Measurements from ENCODE around the gene TBC1D3B.
"Not testable (repeated sequence)": the region's sequence is repeated elsewhere in the genome, so short reads cannot be mapped to it uniquely, and the experiment has no call there.

The TBC1D3B gene

GRCh38 chr17:36128411-36128978 is 47.9 kb downstream of the TBC1D3B start:
- H3K36me3 Mint-ChIP-seq, result peaks cover 2% of the 10 kb centered on the region
- H3K9me3 Mint-ChIP-seq, result no peaks in the 10 kb centered on the region
- H3K4me3 Mint-ChIP-seq, result no peak overlapping the region
- H3K4me1 Mint-ChIP-seq, result no peaks in the 10 kb centered on the region
- peaks cover 4% of the 10 kb centered on the region for H3K27me3 Mint-ChIP-seq
- no peak overlapping the region for H3K27ac Mint-ChIP-seq

- peaks cover 2% of the 10 kb centered on the region for H3K36me3 Mint-ChIP-seq
- H3K4me1 Mint-ChIP-seq, result no peaks in the 10 kb centered on the region
- H3K27me3 Mint-ChIP-seq, result peaks cover 4% of the 10 kb centered on the region
- H3K4me3 Mint-ChIP-seq, result no peak overlapping the region
- H3K9me3 Mint-ChIP-seq, result no peaks in the 10 kb centered on the region
- no peak overlapping the region for H3K27ac Mint-ChIP-seq
These were observed 48.5 kb downstream of the TBC1D3B start for GRCh38 chr17:36127911-36128310.

DNA sequence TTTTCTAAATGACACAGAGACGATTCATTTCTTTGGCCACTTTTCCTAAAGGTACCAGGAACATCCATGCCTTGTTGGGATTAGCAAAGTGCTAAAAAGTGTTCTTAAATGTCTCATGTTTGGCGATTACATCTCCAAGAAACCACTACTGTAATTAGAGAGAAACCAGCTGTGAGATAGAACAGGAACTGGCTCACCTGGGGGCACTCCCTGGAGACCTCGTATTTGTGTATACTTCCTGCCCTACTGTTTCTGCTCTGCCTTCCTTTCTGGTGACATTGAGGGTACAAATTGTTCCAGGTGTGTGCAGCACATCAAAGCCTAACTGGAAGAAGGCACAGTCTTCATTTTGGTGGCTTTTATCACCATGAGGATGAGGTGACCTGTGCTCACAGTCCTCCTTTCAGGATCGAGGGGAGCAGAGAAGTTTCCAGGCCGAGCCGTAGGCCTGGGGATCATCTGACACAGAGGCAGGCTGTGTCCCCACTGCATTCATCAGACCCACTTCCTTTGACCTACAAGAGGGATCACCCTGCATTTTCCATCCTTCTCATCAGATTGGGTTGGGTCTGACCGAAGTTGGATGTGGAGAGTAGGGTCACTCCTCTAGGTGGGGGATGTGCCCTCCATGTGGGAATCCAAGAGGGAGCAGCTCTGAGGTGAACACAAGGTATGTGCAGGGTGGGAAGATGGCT is 49.1 kb downstream of the TBC1D3B start:
- H3K36me3 Mint-ChIP-seq, result peaks cover 2% of the 10 kb centered on the region
- no peak overlapping the region for H3K27ac Mint-ChIP-seq
- peaks cover 2% of the 10 kb centered on the region for H3K27me3 Mint-ChIP-seq
- no peaks in the 10 kb centered on the region for H3K4me1 Mint-ChIP-seq
- H3K4me3 Mint-ChIP-seq, result no peak overlapping the region
- no peaks in the 10 kb centered on the region for H3K9me3 Mint-ChIP-seq

DNA sequence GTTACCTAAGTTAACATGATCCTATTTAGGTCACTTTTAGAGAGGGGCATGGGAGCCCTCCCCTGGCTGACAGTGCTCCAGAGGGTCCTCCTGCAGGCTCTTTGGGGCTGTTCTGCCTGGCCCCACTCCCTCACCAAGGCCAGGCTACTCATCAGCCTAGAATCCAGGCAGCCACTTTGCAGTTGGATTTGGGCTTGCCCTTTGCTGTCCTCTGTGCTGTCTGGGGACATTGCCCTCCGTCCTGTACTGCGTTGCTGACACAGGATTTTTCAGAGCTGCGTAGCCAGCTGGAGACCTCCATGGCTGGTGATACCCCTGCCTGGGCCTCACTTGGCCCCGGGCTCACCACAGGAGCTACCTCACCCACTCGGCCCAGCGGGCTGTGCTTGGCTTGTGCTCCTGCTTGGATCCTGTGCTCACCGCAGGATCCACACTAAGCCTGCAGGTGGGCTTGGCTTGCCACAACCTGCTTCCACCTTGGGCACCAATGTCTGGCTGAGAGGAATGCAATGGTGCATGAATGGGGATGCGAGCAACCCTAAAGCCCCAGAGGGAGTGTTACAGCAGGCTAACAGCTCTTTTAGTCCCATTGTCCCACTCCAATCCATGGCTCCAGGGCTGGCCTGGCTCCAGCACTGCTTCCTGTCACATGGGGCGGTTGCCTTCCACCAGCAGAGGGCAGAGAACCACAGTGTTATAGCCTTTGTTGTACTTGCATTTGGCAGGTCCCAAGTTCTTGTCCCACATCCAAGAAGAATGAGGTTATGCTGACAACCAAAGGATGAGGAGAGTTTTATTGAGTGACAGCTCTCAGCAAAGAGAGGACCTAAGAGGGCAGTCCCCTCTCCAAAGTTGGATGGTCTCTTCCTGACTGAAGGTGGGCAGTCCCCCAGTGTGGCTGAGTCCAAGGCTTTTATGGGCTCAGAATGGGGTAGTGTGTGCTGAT is 51.3 kb downstream of the TBC1D3B start:
- H3K27me3 Mint-ChIP-seq, result no peaks in the 10 kb centered on the region
- H3K4me1 Mint-ChIP-seq, result no peaks in the 10 kb centered on the region
- H3K9me3 Mint-ChIP-seq, result no peaks in the 10 kb centered on the region
- no peak overlapping the region for H3K4me3 Mint-ChIP-seq
- no peak overlapping the region for H3K27ac Mint-ChIP-seq
- peaks cover 2% of the 10 kb centered on the region for H3K36me3 Mint-ChIP-seq

DNA sequence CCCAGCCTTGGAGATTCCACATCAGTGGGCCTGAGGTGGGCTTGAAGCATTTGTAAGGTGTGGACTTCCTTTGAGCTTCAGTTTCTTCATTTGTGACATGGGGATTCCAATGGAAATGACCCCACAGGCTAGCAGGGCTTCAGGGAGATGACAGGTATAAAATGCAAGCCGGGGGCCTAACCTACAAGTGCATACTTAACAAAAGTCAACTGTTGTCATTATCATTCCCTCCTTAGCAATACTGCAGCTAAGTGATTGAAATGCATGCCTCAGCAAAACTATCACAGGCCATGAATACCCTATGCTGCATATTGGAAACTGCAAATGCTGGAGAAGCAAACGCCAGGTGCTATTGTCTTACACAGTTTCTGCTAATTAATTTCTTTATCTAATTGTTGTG is 53.0 kb downstream of the TBC1D3B start:
- H3K4me1 Mint-ChIP-seq, result no peaks in the 10 kb centered on the region
- peaks cover 2% of the 10 kb centered on the region for H3K36me3 Mint-ChIP-seq
- no peak overlapping the region for H3K4me3 Mint-ChIP-seq
- no peaks in the 10 kb centered on the region for H3K9me3 Mint-ChIP-seq
- no peaks in the 10 kb centered on the region for H3K27me3 Mint-ChIP-seq
- H3K27ac Mint-ChIP-seq, result no peak overlapping the region

DNA sequence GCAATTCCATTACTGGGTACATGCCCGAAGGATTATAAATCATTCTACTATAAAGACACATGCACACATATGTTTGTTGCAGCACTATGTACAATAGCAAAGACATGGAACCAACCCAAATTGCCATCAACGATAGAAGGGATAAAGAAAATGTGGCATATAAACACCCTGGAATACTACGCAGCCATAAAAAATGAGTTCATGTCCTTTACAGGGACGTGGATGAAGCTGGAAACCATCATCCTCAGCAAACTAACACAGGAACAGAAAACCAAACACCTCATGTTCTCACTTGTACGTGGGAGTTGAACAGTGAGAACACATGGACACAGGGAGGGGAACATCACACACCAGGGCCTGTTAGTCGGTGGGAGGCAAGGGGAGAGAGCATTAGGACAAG is 55.3 kb downstream of the TBC1D3B start:
- H3K4me3 Mint-ChIP-seq, H3K36me3 Mint-ChIP-seq, H3K9me3 Mint-ChIP-seq, H3K4me1 Mint-ChIP-seq, H3K27ac Mint-ChIP-seq, H3K27me3 Mint-ChIP-seq: not testable (repeated sequence)

- H3K4me3 Mint-ChIP-seq, result no peak overlapping the region
These were observed 56.2 kb downstream of the TBC1D3B start for GRCh38 chr17:36120221-36120620.

DNA sequence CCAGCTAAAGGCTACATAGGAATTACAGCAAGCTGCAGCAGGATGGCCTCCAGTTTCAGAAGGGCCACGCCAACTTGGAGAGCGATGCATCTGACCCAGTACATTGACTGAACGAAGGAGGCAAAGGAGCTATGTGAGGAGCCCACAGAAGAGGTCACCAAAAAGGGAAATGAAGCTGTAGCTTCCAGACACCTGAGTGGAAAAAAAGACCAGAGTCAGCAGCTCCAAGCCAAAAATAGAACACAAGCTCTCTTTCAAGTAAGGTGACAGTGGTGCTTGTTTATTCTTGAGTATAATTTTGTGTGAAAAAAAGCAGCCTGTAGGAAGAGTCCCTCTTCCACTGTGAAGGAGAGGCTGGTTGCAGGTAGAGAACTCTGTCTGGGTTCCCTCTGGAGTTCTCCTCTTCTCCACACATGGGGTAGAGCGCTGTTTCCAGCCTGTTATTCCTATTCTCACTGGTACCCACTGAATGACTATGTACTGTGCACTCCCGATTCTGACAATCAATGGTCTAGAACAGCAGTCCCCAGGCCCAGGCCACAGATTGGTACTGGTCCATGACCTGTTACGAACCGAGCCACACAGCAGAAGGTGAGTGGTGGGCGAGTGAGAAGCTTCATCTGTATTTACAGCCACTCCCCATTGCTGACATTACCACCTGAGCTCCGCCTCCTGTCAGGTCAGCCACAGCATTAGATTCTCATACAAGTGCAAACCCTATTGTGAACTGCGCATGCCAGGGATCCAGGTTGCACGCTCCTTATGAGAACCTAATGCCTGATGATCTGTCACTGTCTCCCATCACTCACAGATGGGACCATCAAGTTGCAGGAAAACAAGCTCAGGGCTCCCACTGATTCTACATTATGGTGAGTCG is 57.7 kb downstream of the TBC1D3B start:
- no peaks in the 10 kb centered on the region for H3K9me3 Mint-ChIP-seq
- H3K27ac Mint-ChIP-seq, result no peak overlapping the region
- peaks cover 3% of the 10 kb centered on the region for H3K27me3 Mint-ChIP-seq
- no peaks in the 10 kb centered on the region for H3K36me3 Mint-ChIP-seq
- H3K4me3 Mint-ChIP-seq, result no peak overlapping the region
- H3K4me1 Mint-ChIP-seq, result no peaks in the 10 kb centered on the region

More at GRCh38 chr17:36120221-36120620, 56.2 kb downstream of the TBC1D3B start:
- Mint-ChIP-seq H3K36me3 (no peaks in the 10 kb centered on the region), H3K4me1 (no peaks in the 10 kb centered on the region), H3K27me3 (no peaks in the 10 kb centered on the region), H3K9me3 (no peaks in the 10 kb centered on the region), H3K27ac (no peak overlapping the region)

- H3K4me1 Mint-ChIP-seq, result no peaks in the 10 kb centered on the region
- no peaks in the 10 kb centered on the region for H3K36me3 Mint-ChIP-seq
- H3K27ac Mint-ChIP-seq, result no peak overlapping the region
- peaks cover 1% of the 10 kb centered on the region for H3K9me3 Mint-ChIP-seq
- peaks cover 3% of the 10 kb centered on the region for H3K27me3 Mint-ChIP-seq
- no peak overlapping the region for H3K4me3 Mint-ChIP-seq
These were observed 58.7 kb downstream of the TBC1D3B start for GRCh38 chr17:36117505-36118382.
